ENCODE data around the gene CHCHD10. TPM values are rescaled to one million over a fixed set of nuclear protein-coding genes. Genes with fewer than 3 reads are reported as not detected.

CHCHD10 gene
- total RNA-seq, 1 experiment from 2014 or later = 115 TPM

- Histone ChIP-seq H3K9me3 (ENCODE audit: low read length) (no peaks in the 10 kb centered on the region), H2AFZ (ENCODE audit: low read length) (no peak overlapping the region), H3K4me3 (ENCODE audit: low read length) (peak overlapping the region; percentile 88; the same call in 1 of the 2 replicates), H3K9ac (ENCODE audit: low read length) (peak overlapping the region; percentile 99), H4K20me1 (ENCODE audit: insufficient read depth, low read depth, low read length) (peaks cover 16% of the 10 kb centered on the region), H3K36me3 (ENCODE audit: insufficient read depth, low read length) (peaks cover 28% of the 10 kb centered on the region), H3K27ac (ENCODE audit: low read length) (peak overlapping the region; percentile 97), H3K79me2 (ENCODE audit: low read length) (peaks cover 23% of the 10 kb centered on the region), H3K4me2 (ENCODE audit: low read depth, low read length, poor library complexity, severe bottlenecking) (peak overlapping the region; percentile 87), H3K4me1 (ENCODE audit: low read length) (peaks cover 57% of the 10 kb centered on the region), H3K9me2 (replicated peaks; ENCODE audit: insufficient read depth, low read length) (no peaks in the 10 kb centered on the region), H3K27me3 (ENCODE audit: low read length) (no peaks in the 10 kb centered on the region)
- peak; percentile 68 for DNase-seq
Measured at GRCh38 chr22:23763579-23763945, 4.2 kb downstream of the CHCHD10 start.

- peak within 1 kb of the TSS; percentile 87 for H3K4me2 ChIP-seq (ENCODE audit: low read depth, low read length, poor library complexity, severe bottlenecking)
- peaks cover 60% of the 10 kb centered on the region for H3K4me1 ChIP-seq (ENCODE audit: low read length)
- H4K20me1 ChIP-seq (ENCODE audit: insufficient read depth, low read depth, low read length) = peaks cover 16% of the 10 kb centered on the region
- no peaks in the 10 kb centered on the region for H3K9me3 ChIP-seq (ENCODE audit: low read length)
- no peak within 1 kb of the TSS for H2AFZ ChIP-seq (ENCODE audit: low read length)
- peaks cover 28% of the 10 kb centered on the region for H3K36me3 ChIP-seq (ENCODE audit: insufficient read depth, low read length)
- peak; percentile 71 for DNase-seq
- H3K27ac ChIP-seq (ENCODE audit: low read length) = peak within 1 kb of the TSS; percentile 97
- H3K4me3 ChIP-seq (ENCODE audit: low read length) = peak within 1 kb of the TSS; percentile 88; the same call in 1 of the 2 replicates
- peak within 1 kb of the TSS; percentile 99 for H3K9ac ChIP-seq (ENCODE audit: low read length)
- no peaks in the 10 kb centered on the region for H3K27me3 ChIP-seq (ENCODE audit: low read length)
- H3K9me2 ChIP-seq (replicated peaks; ENCODE audit: insufficient read depth, low read length) = no peaks in the 10 kb centered on the region
- H3K79me2 ChIP-seq (ENCODE audit: low read length) = peaks cover 21% of the 10 kb centered on the region
Measured at GRCh38 chr22:23762842-23763578, 4.8 kb downstream of the CHCHD10 start, which contains the start of gene C22orf15. Gene C22orf15, plus strand, starts transcription at chr22:23762990. Its CDS starts 317 bp downstream, at chr22:23763307.

GRCh38 chr22:23760056-23760455 is 7.7 kb downstream of the CHCHD10 start:
- H3K4me2 ChIP-seq (ENCODE audit: low read depth, low read length, poor library complexity, severe bottlenecking) = no peak overlapping the region
- H3K4me3 ChIP-seq (ENCODE audit: low read length) = no peak overlapping the region
- H3K9me3 ChIP-seq (ENCODE audit: low read length) = no peaks in the 10 kb centered on the region
- peaks cover 6% of the 10 kb centered on the region; the same call in 1 of the 2 replicates for H4K20me1 ChIP-seq (ENCODE audit: insufficient read depth, low read depth, low read length)
- H3K27ac ChIP-seq (ENCODE audit: low read length) = peak overlapping the region; percentile 55
- H3K79me2 ChIP-seq (ENCODE audit: low read length) = no peaks in the 10 kb centered on the region; the same call in 1 of the 2 replicates
- no peak overlapping the region for H3K9ac ChIP-seq (ENCODE audit: low read length)
- no peak overlapping the region for H2AFZ ChIP-seq (ENCODE audit: low read length)
- H3K27me3 ChIP-seq (ENCODE audit: low read length) = no peaks in the 10 kb centered on the region
- DNase-seq = peak; percentile 42
- peaks cover 69% of the 10 kb centered on the region for H3K4me1 ChIP-seq (ENCODE audit: low read length)
- H3K9me2 ChIP-seq (replicated peaks; ENCODE audit: insufficient read depth, low read length) = no peaks in the 10 kb centered on the region
- peaks cover 10% of the 10 kb centered on the region; the same call in 1 of the 2 replicates for H3K36me3 ChIP-seq (ENCODE audit: insufficient read depth, low read length)

- no peak overlapping the region for H3K4me2 ChIP-seq (ENCODE audit: low read depth, low read length, poor library complexity, severe bottlenecking)
- no peak overlapping the region for H3K9ac ChIP-seq (ENCODE audit: low read length)
- no peaks in the 10 kb centered on the region for H3K27me3 ChIP-seq (ENCODE audit: low read length)
- no peak overlapping the region for H2AFZ ChIP-seq (ENCODE audit: low read length)
- H3K27ac ChIP-seq (ENCODE audit: low read length) = peak overlapping the region; percentile 55
- H4K20me1 ChIP-seq (ENCODE audit: insufficient read depth, low read depth, low read length) = peaks cover 6% of the 10 kb centered on the region; the same call in 1 of the 2 replicates
- H3K36me3 ChIP-seq (ENCODE audit: insufficient read depth, low read length) = peaks cover 5% of the 10 kb centered on the region; the same call in 1 of the 2 replicates
- peaks cover 69% of the 10 kb centered on the region for H3K4me1 ChIP-seq (ENCODE audit: low read length)
- H3K79me2 ChIP-seq (ENCODE audit: low read length) = no peaks in the 10 kb centered on the region
- H3K4me3 ChIP-seq (ENCODE audit: low read length) = no peak overlapping the region
- H3K9me3 ChIP-seq (ENCODE audit: low read length) = no peaks in the 10 kb centered on the region
- peak; percentile 62 for DNase-seq
- H3K9me2 ChIP-seq (replicated peaks; ENCODE audit: insufficient read depth, low read length) = no peaks in the 10 kb centered on the region
Measured at GRCh38 chr22:23759566-23759965, 8.2 kb downstream of the CHCHD10 start.

- no peaks in the 10 kb centered on the region for H3K36me3 ChIP-seq (ENCODE audit: insufficient read depth, low read length)
- no peaks in the 10 kb centered on the region for H3K79me2 ChIP-seq (ENCODE audit: low read length)
- H3K9me2 ChIP-seq (replicated peaks; ENCODE audit: insufficient read depth, low read length) = no peaks in the 10 kb centered on the region
- peak; percentile 72 for DNase-seq
- H3K27ac ChIP-seq (ENCODE audit: low read length) = peak overlapping the region; percentile 98
- H3K9ac ChIP-seq (ENCODE audit: low read length) = peak overlapping the region; percentile 34; the same call in 1 of the 2 replicates
- no peaks in the 10 kb centered on the region for H3K9me3 ChIP-seq (ENCODE audit: low read length)
- peaks cover 73% of the 10 kb centered on the region for H3K4me1 ChIP-seq (ENCODE audit: low read length)
- H3K4me3 ChIP-seq (ENCODE audit: low read length) = no peak overlapping the region
- no peaks in the 10 kb centered on the region for H3K27me3 ChIP-seq (ENCODE audit: low read length)
- peak overlapping the region; percentile 32 for H3K4me2 ChIP-seq (ENCODE audit: low read depth, low read length, poor library complexity, severe bottlenecking)
- H4K20me1 ChIP-seq (ENCODE audit: insufficient read depth, low read depth, low read length) = no peaks in the 10 kb centered on the region
- no peak overlapping the region for H2AFZ ChIP-seq (ENCODE audit: low read length)
Measured at GRCh38 chr22:23756891-23757290, 10.9 kb downstream of the CHCHD10 start.

- Histone ChIP-seq H3K4me2 (ENCODE audit: low read depth, low read length, poor library complexity, severe bottlenecking) (peak overlapping the region; percentile 93), H3K4me1 (ENCODE audit: low read length) (peaks cover 82% of the 10 kb centered on the region), H4K20me1 (ENCODE audit: insufficient read depth, low read depth, low read length) (no peaks in the 10 kb centered on the region), H3K9me3 (ENCODE audit: low read length) (no peaks in the 10 kb centered on the region), H3K9ac (ENCODE audit: low read length) (peak overlapping the region; percentile 99), H3K9me2 (replicated peaks; ENCODE audit: insufficient read depth, low read length) (no peaks in the 10 kb centered on the region), H3K79me2 (ENCODE audit: low read length) (peaks cover under 1% of the 10 kb centered on the region; the same call in 1 of the 2 replicates), H3K27ac (ENCODE audit: low read length) (peak overlapping the region; percentile 98), H2AFZ (ENCODE audit: low read length) (no peak overlapping the region), H3K27me3 (ENCODE audit: low read length) (no peaks in the 10 kb centered on the region), H3K4me3 (ENCODE audit: low read length) (peak overlapping the region; percentile 89), H3K36me3 (ENCODE audit: insufficient read depth, low read length) (no peaks in the 10 kb centered on the region)
- DNase-seq = peak; percentile 83
Measured at GRCh38 chr22:23755711-23756110, 12.1 kb downstream of the CHCHD10 start.

GRCh38 chr22:23754980-23755636 is 12.7 kb downstream of the CHCHD10 start:
- Histone ChIP-seq H4K20me1 (ENCODE audit: insufficient read depth, low read depth, low read length) (no peaks in the 10 kb centered on the region), H3K79me2 (ENCODE audit: low read length) (peaks cover 6% of the 10 kb centered on the region), H3K9me3 (ENCODE audit: low read length) (no peaks in the 10 kb centered on the region), H3K4me1 (ENCODE audit: low read length) (peaks cover 84% of the 10 kb centered on the region), H3K4me3 (ENCODE audit: low read length) (peak overlapping the region; percentile 89), H3K36me3 (ENCODE audit: insufficient read depth, low read length) (no peaks in the 10 kb centered on the region), H3K27ac (ENCODE audit: low read length) (peak overlapping the region; percentile 98), H3K4me2 (ENCODE audit: low read depth, low read length, poor library complexity, severe bottlenecking) (peak overlapping the region; percentile 93), H2AFZ (ENCODE audit: low read length) (no peak overlapping the region), H3K9me2 (replicated peaks; ENCODE audit: insufficient read depth, low read length) (no peaks in the 10 kb centered on the region), H3K27me3 (ENCODE audit: low read length) (no peaks in the 10 kb centered on the region), H3K9ac (ENCODE audit: low read length) (peak overlapping the region; percentile 99)
- DNase-seq = peak; percentile 95
